HG03060 (cell line): ENCODE measurements around the gene COX6B2.

ENCODE experiments used
- ATAC-seq: cut with Tn5 transposase; IDR thresholded peaks from one replicate; pipeline ENCODE4 v1.9.1; 2021; ENCODE audit warnings: low read depth, moderate number of reproducible peaks; ENCODE audit not compliant: unreplicated experiment

Gene COX6B2

DNA sequence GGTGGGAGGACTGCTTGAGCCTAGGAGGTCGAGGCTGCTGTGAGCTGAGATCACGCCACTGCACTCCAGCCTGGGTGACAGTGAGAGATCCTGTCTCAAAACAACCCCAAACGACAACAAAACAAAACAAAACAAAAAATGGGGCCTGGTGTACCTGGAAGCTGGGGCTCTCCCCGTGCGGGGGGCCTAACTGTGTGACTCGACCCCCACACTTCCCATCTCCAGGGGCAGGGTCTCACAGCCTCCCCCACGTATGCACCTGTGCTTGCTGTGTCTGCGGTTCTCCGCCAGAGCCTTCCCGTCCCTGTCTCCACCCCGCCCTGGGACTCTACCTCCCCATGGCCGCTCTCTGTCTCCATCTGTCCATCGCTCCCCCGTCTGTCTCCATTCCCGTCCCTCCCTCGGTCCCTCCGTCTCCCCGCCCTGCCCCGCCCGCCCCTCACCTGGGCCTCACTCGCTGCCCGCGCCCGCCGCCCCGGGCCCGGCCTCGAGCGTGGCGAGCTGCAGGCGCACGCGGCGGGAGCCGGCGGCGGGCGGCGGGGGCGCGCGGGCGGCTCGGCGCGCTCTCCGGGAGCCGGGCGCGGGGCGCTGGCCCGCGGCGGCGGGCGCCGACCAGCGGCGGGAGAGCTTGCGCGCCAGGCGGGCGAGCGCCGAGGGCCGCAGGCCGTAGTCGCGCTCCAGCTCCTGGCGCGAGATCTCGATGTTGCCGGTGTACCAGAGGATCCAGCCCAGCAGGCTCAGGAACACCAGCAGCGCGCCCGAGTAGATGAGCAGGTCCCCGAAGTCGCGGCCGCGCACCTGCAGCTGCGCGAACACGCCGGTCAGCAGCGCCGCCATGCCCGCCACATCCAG is 29.0 kb upstream of the COX6B2 start:
- ATAC-seq: no peak

DNA sequence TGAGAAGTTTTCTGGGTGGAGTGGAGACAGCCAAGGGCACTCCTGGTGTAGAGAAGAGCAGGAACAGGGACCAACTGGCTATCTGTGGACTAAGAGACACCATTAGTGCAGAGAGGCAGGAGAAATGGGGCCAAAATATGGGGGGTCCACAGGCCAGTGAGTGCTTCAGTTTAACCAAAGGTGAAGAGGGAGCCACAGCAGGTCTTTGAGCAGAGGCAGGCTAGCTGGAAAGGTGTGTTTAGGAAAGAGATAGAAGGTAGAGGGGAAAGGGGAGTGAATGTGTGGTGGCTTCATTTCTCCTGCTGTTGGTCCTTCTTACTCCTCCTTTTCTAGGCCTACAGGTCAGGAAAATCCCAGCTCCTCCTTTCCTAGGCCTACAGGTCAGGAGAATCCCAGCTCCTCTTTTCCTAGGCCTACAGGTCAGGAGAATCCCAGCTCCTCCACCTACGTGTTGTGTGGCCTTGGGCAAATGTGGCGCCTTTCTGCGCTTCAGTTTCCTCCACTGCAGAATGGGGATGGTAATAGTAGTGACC is 28.1 kb upstream of the COX6B2 start:
- ATAC-seq: no peak

DNA sequence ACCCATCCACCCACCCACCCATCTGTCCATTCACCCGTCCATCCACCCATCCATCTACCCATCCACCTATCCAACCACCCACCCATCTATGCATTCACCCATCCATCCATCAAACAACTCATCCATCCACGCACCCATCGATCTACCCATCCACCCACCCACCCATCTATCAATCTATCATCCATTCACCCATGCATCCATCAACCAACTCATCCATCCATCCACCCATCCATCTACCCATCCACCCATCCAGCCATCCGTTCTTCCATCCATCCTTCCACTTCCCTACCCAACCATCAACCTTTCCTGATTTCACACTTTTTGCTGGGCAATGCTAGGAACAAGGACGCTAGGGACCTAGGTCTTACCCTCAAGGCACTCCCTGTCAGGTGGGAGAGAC is 27.5 kb upstream of the COX6B2 start:
- ATAC-seq: no peak

DNA sequence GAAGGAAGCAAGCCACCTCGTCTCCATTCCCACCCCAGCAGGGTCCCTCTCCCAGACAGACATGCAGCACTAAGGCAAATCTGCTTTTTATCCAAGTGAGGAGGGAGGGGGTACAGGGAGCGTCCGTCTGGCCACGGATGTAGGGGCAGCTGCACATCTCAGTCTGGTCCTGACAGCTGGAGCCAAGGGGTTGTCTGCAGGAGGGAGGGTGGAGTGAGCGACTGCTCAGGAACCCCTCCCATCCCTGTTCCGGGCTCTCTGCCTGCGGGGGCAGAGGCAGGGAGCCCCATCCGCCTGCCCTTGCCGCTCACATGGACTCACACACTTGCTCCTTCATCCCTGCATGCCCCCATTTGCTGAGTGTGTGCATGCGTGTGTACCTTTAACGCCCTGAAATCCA is 24.7 kb upstream of the COX6B2 start:
- ATAC-seq: no peak

DNA sequence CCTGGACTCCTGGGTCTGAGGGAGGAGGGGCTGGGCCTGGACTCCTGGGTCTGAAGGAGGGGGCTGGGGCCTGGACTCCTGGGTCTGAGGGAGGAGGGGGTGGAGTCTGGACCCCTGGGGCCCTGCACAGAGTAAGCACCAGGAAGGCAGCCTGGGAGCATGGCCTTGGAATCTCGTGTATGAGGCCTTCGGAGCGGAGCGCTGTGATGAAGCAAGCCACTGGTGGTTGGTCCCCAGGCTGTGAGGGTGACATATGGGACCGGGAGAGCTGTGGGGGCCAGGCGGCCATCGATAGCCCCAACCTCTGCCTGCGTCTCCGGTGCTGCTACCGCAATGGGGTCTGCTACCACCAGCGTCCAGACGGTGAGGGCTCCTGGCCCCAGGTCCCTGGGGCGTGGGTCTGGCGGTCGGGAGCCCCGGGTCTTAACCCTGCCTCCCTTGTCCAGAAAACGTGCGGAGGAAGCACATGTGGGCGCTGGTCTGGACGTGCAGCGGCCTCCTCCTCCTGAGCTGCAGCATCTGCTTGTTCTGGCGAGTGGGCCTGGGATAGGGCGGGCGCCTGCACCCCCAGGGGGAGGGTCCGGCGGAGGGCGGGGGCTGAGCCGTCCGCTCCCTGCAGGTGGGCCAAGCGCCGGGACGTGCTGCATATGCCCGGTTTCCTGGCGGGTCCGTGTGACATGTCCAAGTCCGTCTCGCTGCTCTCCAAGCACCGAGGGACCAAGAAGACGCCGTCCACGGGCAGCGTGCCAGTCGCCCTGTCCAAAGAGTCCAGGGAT is 23.0 kb upstream of the COX6B2 start:
- no peak for ATAC-seq

DNA sequence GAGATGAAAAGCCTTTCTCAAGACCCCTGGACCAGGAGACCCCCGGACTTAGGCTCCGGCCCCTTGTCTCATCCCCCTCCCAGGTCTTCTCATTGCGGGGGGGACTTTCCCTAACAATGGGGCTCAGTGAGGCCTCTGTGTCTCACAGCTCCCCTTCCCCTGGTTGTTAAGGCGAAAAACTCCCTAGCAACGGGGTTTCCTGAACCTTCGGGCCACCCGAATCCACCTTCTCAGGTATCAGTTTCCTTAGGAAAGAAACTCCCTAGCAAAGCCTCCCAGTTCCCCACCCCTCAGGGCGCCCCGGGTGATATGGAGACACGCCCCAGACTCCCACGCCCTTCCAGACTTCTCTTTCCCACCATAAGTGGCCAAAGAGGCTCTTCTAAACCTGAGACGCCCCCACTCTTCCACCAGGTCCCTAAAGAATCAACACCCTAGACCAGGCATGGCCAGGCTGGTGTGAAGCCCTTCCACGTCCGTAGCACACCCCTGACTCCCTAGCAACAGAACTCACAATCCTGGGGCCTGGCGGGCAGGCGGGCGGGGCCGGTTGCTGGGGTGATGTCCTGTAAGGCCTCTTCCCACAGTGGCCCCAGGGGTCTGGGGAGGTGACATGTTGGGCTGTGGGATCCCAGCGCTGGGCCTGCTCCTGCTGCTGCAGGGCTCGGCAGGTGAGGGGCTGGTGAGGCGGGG is 21.9 kb upstream of the COX6B2 start, which contains the start of gene TMEM190:
TSS of gene TMEM190 (plus strand) at position 586 of the 693 bp plus-strand sequence. CDS start at position 614, 28 bp downstream.
- no peak for ATAC-seq

DNA sequence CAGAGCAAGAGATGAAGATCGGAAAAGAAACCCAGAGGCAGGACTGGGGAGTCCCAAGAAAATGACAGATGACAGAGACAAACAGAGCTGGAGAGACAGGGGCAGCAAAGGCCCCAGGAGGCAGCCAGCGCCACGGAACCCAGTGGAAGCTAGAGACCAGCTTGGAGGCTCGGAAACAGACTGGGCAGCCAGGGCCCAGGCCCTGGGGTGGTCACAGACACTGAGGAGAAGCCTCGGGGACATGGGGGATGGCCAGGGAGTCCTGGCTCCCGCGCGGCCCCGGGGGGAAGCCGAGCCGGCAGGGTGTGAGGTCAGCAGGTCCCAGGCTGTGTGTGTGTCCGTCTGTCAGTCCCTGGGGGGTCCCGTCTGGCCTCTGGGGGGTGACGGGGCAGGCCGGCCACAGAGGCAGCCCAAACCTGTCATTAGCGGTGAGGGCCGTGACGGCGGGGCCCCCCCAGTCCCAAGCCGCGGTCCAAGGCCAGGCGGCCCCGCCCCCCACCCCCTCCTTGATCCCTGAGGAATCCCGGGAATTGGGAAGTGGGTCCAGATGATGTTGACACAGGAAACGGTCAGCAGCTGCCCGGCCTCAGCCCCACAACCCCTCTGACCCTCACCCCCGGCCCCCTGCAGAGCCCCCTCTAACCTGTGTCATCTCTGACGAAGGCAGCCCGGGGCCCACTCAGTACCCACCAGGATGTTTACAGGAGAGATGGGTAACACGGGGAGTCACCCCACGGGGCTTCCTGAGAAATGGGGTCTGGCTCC is 19.7 kb upstream of the COX6B2 start:
- ATAC-seq: no peak

DNA sequence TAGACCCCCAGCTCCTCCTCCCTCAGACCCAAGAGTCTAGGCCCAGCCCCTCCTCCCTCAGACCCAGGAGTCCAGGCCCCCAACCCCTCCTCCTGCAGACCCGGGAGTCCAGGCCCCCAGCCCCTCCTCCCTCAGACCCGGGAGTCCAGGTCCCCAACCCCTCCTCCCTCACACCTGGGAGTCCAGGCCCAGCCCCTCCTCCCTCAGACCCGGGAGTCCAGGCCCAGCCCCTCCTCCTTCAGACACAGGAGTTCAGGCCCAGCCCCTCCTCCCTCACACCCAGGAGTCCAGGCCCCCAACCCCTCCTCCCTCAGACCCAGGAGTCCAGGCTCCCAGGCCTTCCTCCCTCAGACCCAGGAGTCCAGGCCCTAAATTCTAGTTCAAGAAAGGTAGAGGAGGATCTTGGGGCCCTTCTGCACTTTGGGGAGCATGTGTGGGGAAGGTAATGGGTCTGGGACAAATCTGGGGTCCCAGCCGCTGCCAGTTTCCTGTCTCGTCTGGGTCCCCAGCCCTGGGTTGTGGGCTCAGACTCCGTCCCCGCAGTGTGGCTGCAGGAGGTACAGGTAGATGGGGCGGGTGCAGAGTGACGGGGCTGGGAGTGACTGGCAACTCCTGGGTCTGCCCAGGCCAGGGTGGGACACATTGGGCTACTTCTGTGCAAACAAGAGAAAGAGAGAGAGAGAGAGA is 18.9 kb upstream of the COX6B2 start:
- ATAC-seq: no peak

DNA sequence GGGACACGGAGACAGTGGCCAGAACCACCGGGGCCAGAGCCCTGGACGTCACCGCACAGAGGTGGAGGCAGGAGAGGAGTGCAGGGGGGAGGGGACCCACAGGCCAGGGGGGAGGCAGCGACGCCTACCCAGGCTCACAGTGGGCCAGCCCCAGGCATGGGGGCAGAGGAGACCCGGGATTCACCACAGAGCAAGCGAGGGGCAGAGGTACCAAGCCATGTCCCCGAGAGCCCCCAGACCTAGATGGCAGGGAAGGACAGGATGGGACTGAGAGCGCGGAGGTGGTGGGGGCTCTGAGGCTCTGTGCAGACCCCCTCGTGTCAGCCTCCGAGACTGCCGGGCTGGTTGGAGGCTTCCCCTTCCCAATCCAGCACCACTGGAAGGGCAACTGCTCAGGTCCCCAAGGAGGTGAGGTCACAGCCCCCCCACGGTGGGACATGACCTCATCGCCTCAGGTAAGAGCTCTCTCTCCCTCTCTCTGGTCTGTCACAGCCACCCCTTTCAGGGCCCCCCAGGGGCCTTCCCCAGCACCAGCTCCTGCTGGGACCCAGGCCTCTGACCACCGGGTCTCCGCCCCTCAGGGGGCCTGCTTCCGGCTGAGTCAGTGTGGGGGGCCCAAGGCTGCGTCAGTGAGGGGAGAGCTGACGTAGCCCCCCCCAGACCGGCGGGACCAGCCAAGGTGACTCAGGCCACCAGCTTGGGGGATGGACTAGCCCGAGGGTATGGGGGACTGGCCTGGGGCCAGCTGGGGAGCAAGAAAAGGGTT is 18.0 kb upstream of the COX6B2 start:
- ATAC-seq: no peak

DNA sequence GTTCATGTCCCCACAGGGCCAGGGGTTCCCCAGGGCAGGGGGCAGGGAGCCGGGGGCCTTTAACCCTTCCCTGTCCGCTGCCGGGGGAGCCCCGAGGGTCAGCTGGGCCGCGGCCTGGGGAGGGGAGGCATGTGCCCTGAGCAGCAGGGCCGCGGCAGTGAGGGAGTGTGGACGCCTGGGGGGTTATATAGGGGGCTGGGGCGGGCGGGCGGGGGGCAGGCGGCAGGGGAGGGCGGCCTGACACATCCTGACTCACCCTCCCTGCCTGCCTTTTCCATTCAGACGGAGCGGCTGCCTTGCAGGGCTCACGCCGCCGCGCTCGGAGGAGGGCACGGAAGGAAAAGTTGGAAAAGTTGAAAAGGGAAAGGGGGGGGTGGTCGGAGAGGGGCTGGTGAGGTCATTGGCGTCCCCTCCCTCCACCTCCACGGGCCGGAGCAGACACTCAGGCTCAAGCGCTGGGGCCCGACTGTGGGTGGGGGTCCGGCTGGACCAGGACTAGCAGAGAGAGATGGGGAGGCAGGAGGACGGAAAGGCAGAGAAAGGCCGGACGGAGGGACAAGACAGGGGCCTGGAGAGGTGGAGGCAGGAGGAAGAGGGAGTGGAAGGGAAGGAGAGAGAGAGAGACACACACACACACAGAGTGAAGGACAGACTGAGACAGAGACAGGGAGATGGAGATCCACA is 15.9 kb upstream of the COX6B2 start, which contains the start of gene IL11:
TSS of gene IL11 (minus strand) at position 159 of the 684 bp plus-strand sequence. CDS start at position 6, 153 bp downstream.
- ATAC-seq: no peak

DNA sequence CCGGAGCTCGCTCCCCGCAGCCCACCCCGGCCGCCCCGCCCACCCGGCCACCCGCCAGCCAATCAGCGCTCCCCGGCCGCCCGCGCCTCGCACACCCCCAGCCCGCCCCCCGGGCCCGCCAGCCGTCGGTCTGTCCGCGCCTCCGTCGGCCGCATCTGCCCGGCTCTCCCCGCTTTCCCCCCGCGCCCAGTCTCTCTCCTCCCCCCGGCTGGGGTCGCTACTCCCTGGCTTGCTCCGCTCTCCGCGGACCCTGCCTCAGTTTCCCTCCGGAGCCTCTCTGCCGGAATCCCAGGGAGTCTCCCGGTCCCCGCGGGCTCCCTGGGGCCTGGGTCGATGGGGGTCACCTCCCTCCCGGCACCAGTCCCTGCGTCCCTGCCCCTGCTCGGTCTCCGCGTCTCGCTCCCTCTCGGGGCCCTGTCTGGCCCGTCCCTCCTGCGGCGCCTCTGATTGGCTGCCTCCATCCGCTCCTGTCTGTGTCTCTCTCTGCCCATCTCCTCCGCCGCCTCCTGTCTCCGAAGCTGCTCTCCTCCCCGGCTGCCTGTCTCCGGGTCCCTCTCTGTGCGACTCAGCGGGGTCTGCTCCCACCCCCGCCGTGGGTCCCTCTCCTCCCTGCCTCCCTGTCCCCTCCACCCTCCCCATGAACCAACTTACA is 15.3 kb upstream of the COX6B2 start:
- ATAC-seq: no peak

DNA sequence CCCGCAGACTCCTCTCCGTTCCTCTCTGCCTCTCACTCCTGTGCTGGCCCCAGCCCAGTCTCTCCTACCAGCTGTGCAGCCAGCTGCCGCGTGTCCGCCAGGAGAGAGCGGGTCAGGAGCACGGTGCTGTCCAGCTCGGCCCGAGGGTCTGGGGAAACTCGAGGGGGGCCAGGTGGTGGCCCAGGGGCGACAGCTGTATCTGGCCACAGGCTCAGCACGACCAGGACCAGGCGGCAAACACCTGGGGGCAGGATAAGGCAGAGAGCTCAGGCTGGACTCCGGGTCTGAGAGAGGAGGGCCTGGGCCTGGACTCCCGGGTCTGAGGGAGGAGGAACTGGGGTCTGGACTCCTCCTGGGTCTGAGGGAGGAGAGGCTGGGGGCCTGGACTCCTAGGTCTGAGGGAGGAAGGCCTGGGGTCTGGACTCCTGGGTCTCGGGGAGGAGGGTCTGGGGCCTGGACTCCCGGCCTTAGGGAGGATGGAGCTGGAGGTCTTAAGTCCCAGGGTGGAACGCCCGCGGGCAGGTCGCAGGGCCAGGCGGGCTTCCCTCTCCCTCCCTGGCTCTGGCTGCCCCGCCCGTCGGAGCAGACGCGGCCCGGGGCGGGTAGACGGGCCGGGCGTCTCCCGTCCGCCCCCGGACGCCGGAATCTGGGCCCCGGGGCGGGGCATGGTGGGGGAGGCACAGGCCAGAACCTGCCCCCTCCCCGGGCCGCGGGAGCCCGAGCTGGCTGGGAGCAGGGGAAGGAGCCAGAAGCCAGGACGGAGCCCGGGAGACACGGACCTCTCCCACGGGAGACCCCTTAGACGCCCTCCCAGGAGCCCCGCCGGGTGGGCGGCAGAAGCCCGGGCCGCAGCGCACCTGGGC is 14.4 kb upstream of the COX6B2 start:
- ATAC-seq: no peak

DNA sequence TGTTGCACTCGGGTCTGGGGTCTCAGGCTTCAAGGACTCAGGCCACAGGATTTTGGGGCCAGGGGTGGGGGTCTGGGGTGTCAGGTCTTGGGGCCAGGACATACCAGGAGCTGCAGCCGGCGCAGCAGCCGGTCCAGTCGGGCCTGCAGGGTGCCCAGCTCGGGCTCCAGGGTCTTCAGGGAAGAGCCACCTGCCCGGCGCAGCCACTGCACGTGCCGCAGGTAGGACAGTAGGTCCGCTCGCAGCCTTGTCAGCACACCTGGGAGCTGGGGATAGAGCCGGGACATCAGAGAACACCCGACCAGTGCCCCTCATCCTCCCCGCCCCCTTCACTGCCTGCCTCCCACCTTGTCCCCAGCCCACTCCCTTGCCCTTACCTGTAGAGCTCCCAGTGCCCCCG is 13.6 kb upstream of the COX6B2 start:
- no peak for ATAC-seq

DNA sequence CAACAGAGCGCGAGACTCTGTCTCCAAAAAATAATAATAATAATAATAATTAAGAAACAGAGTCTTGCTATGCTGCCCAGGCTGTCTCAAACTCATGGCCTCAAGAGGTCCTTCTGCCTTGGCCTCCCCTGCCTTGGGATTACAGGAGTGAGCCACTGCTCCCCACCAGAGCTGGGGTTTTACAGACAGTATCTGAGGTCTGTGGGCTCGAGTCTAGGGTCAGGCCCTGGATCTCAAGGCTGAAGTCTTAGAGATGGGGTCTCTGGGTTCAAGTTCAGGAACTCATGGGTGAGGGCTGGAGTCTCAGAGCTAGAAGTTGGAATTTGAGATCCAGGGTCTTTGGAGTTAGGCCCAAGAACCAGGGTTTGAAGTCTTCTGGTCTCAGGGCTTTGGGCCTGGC is 12.3 kb upstream of the COX6B2 start:
- ATAC-seq: no peak

DNA sequence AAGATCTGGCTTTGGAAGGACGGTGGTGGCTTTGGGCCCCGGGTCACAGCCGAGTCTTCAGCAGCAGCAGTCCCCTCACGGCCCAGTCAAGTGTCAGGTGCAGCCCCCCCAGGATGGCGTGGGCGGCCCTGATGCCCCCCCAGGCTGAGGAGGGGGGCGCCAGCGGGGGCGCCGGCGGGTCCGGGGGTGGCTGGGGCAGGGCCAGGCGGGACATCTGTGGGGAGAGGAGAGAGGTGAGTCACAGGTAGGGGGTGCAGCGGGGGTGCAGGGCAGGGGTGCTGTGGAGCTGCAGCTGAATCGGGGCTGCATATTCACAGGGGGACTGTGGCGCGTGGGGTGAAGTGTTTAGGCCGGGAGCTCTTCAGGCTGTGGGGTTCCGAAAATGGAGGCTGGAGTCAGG is 11.4 kb upstream of the COX6B2 start:
- no peak for ATAC-seq

DNA sequence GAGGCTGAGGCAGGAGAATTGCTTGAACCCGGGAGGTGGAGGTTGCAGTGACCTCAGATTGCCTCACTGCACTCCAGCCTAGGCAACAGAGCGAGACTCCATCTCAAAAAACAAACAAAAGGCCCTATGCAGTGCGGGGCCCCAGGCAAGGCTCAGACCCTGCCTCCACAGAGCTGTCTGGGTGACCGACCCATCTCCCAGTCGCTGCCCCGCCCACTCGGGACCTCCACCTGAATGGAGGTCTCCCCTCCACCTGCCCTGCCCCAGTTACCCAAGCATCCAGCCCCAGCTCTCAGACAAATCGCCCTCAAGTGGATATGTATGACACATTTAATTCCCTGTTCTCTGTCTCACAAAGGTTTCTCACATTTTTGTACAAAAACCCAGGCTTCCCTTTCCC is 10.7 kb upstream of the COX6B2 start:
- no peak for ATAC-seq
